Kidney tubule cell (primary cell): Measurements from ENCODE around the gene PIGL.
"Not testable (repeated sequence)": the region's sequence is repeated elsewhere in the genome, so short reads cannot be mapped to it uniquely, and the experiment has no call there.

Source experiments
- DNase-seq: peaks from one replicate; pipeline ENCODE4 v3.0.0-alpha.2; 2018; ENCODE audit warnings: low spot score

The PIGL gene

DNA sequence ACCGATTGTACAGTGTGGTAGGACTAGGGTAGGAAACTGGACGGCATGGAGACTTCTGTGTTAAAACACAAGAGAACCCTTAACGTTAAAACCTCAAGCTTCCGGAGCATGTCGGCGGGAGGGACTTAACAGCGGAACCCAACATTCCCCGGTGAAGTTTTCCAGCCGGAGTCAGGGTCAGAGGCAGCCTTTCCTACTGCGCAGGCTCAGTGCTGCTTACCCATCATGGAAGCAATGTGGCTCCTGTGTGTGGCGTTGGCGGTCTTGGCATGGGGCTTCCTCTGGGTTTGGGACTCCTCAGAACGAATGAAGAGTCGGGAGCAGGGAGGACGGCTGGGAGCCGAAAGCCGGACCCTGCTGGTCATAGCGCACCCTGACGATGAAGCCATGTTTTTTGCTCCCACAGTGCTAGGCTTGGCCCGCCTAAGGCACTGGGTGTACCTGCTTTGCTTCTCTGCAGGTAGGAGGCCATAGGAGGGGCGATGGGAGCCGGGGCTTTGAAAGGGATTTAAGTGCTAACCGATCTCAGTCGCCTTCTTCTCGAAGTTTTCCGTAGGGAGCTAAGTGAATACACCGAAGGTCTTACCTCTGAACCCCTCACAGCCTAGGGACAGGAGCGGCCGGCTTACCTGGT lies at the start of gene PIGL:
Gene PIGL (plus strand): TSS at position 209 of the 634 bp plus-strand sequence. CDS start 17 bp downstream, at position 226.
- DNase-seq = peak; percentile 93

DNA sequence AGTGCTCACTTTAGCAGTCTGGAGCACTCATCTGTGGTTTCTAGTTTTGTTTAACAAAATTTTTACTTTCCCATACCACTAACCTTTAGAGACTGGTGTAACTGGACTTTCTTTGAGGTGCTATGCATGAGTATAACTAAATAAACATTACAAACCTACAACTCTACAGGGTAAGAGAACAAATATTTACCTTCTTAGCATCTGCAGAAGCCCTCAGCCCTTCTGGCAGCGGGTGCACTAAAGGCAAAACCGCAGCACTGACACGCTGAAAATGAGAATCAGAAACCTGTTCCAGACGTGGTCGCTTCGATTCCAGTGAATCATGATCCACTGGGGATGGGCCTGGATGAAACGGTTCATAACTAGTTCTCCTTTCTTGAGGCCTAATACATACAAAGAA lies 45.4 kb upstream of the PIGL start:
- DNase-seq = peak; percentile 28

GRCh38 chr17:16178836-16179235 lies 38.2 kb upstream of the PIGL start:
- DNase-seq = peak; percentile 10

- DNase-seq = no peak
These were observed 35.4 kb upstream of the PIGL start for GRCh38 chr17:16181581-16181980.

- DNase-seq = no peak
These were observed 29.4 kb upstream of the PIGL start for GRCh38 chr17:16187642-16188041.

DNA sequence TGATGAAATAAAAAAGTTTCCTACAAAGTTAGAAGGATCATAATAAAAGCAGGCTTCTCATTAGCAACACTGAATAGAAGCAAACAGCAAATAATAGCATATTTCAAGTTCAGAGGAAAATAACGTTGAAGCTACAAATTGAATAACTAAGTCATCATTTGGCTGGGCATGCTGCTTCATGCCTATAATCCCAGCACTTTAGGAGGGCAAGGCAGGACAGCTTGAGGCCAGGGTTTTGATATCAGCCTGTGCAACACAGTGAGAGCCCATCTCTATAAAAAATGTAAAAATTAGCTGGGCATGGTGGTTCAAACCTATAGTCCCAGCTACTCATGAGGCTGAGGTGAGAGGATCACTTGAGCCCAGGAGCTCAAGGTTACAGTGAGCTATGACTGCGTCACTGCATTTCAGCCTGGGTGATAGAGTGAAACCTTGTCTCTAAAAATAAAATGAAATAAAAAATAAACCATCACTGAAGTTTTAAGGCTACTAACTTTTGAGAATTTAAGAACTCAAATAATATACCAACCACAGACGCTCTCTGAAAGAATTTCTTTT lies 27.1 kb upstream of the PIGL start:
- no peak for DNase-seq

DNA sequence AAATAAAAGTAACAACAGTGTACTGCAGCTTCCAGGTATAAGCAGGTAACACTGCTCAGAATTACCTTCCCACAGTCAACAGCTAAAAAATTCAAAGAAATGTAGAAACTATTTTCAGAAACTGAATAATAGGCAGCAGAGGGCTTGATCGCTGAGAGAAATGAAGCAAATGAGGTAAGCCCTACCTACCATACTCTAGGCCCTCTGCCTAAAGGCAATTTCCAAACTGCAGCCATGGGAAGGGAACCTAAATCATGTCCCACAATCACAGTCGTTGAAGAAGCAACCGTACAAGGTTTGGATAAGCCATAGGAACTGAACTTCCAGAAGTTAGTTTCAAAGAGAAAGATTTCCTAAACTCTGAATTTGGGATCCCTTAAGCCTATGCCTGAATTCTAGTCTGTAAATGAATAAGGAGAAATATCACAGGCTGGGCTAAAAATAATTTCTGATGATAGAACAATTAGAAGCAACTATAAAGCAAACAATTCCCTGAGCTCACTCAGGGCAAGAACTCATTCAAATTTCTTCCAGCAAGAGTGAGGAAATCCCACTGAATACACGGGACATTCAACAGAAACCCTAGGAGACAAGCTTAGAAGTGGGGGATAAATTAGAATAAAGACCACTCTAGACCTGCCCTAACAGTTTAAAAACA lies 26.2 kb upstream of the PIGL start:
- no peak for DNase-seq

- peak; percentile 37 for DNase-seq
These were observed 25.4 kb upstream of the PIGL start for GRCh38 chr17:16191604-16192003.

- not testable (repeated sequence) for DNase-seq
These were observed 22.6 kb upstream of the PIGL start for GRCh38 chr17:16194307-16194835.

GRCh38 chr17:16197276-16197675 lies 19.7 kb upstream of the PIGL start:
- no peak for DNase-seq

DNA sequence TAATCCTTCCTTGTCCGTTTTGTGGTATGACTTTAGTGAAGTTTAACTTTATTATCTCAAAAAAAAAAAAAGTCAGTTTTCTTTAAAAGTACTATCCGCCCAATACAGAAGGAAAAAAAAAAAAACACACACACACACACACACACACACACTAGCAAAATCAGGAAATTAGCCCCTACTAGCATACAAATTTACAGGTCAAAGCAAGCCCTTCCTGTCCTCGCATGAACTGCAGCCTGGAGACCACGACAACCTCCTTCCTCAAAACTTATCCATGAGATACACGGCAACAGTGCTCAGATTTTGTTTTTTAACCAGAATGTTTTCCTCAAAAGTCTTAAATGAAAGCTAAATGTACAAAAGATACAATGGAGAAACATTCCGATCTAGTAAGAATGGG lies 17.9 kb upstream of the PIGL start:
- peak; percentile 28 for DNase-seq

DNA sequence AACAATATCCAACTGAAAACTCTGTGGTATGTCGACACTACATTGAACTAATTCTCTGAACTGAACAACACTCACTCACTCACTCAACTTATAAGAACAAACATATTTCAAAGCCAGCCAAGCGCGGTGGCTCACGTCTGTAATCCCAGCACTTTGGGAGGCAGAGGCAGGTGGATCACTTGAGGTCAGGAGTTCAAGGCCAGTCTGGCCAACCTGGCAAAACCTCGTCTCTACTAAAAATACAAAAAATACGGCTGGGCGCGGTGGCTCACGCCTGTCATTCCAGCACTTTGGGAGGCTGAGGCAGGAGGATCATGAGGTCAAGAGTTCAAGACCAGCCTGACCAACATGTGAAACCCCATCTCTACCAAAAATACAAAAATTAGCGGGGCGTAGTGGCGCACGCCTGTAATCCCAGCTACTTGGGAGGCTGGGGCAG lies 15.3 kb upstream of the PIGL start:
- peak; percentile 56 for DNase-seq

- peak; percentile 32 for DNase-seq
These were observed 14.2 kb upstream of the PIGL start for GRCh38 chr17:16202554-16203500.

GRCh38 chr17:16204763-16205162 lies 12.2 kb upstream of the PIGL start:
- DNase-seq = not testable (repeated sequence)

DNA sequence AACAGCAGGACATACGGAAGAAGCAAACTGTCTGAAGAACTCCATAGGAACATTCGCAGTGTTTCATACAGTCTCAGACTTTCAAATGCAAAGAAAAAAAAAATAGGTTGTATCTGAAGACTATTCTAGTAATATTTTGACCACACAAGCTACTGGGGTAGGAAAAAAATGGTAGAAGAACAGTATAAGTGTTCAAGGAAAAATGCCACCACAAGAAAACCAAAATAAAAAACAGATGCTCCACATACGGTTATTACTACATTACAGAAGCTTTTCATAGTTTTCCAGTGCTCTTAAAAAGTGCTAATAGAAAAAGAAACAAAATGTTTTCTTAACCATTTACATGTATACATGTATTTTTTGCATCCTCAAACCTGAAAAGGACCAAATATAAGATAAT lies 5.4 kb upstream of the PIGL start:
- DNase-seq = no peak

DNA sequence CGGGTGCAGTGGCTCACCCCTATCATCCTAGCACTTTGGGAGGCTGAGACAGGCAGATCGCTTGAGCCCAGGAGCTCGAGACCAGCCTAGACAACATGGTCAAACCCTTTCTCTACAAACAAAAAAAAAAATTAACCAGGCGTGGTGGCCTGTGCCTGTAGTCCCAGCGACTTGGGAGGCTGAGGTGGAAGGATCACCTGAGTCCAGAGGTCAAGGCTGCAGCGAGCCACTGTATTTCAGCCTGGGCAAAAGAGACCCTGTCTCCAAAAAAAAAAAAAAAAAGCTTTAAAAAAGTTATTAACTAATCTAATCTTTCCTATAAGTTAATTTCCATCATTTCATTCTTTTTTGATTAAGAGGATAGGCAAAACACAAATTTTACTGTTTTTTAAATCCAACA lies 4.2 kb upstream of the PIGL start:
- DNase-seq = no peak

- peak; percentile 28 for DNase-seq
These were observed 2.6 kb upstream of the PIGL start for GRCh38 chr17:16214190-16215001.

GRCh38 chr17:16215002-16215272 lies 2.1 kb upstream of the PIGL start:
- DNase-seq = peak; percentile 56

- peak; percentile 95 for DNase-seq
These were observed 1.6 kb upstream of the PIGL start, which contains the start of gene NCOR1 for GRCh38 chr17:16215273-16215964. NCOR1 (minus strand) TSS chr17:16215534; CDS start chr17:16194569, 20,965 bp downstream.

GRCh38 chr17:16215965-16216316 lies 1.1 kb upstream of the PIGL start:
- peak; percentile 79 for DNase-seq
